Trophoblast cell (in vitro differentiated cells and primary cell): ENCODE results near the gene ZDHHC14.
"Not testable (repeated sequence)": the region's sequence is repeated elsewhere in the genome, so short reads cannot be mapped to it uniquely, and the experiment has no call there.

Experiments
- DNase-seq, 2 donors: peaks; one replicate each; pipeline ENCODE4 v3.0.0-alpha.2; 2016
- H2AFZ ChIP-seq: 2 replicates; pipeline ENCODE4 v1.6.1; 2013; ENCODE audit warnings: low read length, moderate library complexity, mild to moderate bottlenecking; ENCODE audit not compliant: insufficient read depth, poor library complexity
- H2AK5ac ChIP-seq: 2 replicates; pipeline ENCODE4 v1.6.1; 2013; ENCODE audit warnings: mild to moderate bottlenecking, low read length
- H2BK120ac ChIP-seq: 2 replicates; pipeline ENCODE4 v1.6.1; 2013; ENCODE audit warnings: low read length, mild to moderate bottlenecking, moderate library complexity; ENCODE audit not compliant: insufficient read depth, poor library complexity
- H2BK12ac ChIP-seq: 2 replicates; pipeline ENCODE4 v1.6.1; 2013; ENCODE audit warnings: mild to moderate bottlenecking, low read length, moderate library complexity
- H2BK5ac ChIP-seq: 2 replicates; pipeline ENCODE4 v1.6.1; 2013; ENCODE audit warnings: low read length, low read depth, moderate library complexity, mild to moderate bottlenecking; ENCODE audit not compliant: poor library complexity
- H3K14ac ChIP-seq: 2 replicates; pipeline ENCODE4 v1.6.1; 2013; ENCODE audit warnings: mild to moderate bottlenecking, low read length
- H3K18ac ChIP-seq: 2 replicates; pipeline ENCODE4 v1.6.1; 2013; ENCODE audit warnings: mild to moderate bottlenecking, low read length
- H3K23ac ChIP-seq: 2 replicates; pipeline ENCODE4 v1.6.1; 2013; ENCODE audit warnings: low read length
- H3K27ac ChIP-seq: 2 replicates; pipeline ENCODE4 v1.5.1; 2013; ENCODE audit warnings: low read depth, mild to moderate bottlenecking, inconsistent platforms, low read length, moderate library complexity
- H3K27me3 ChIP-seq: 2 replicates; pipeline ENCODE4 v1.6.1; 2013; ENCODE audit warnings: inconsistent platforms, mild to moderate bottlenecking, low read length, moderate library complexity; ENCODE audit not compliant: insufficient read depth
- H3K36me3 ChIP-seq, 2 experiments: 1 replicate in 1 of 2; 2 replicates in 1 of 2; pipeline ENCODE4 v1.6.1; 2013; ENCODE audit warnings: low read length in 2 of 2, mild to moderate bottlenecking in 2 of 2, moderate library complexity in 1 of 2; ENCODE audit not compliant: insufficient read depth in 2 of 2, control insufficient read depth in 1 of 2
- H3K4ac ChIP-seq: 2 replicates; pipeline ENCODE4 v1.6.1; 2013; ENCODE audit warnings: low read depth, mild to moderate bottlenecking, low read length, moderate library complexity
- H3K4me1 ChIP-seq, 2 experiments: 1 replicate in 1 of 2; 2 replicates in 1 of 2; pipeline ENCODE4 v1.6.1; 2013; ENCODE audit warnings: low read length in 2 of 2, mild to moderate bottlenecking in 2 of 2, moderate library complexity in 1 of 2; ENCODE audit not compliant: insufficient read depth in 2 of 2, control insufficient read depth in 1 of 2
- H3K4me2 ChIP-seq: 2 replicates; pipeline ENCODE4 v1.6.1; 2013; ENCODE audit warnings: inconsistent platforms, mild to moderate bottlenecking, low read length, moderate library complexity
- H3K4me3 ChIP-seq: 2 replicates; pipeline ENCODE4 v1.5.1; 2013; ENCODE audit warnings: mild to moderate bottlenecking, low read depth, low read length, inconsistent platforms
- H3K79me1 ChIP-seq: one replicate; pipeline ENCODE4 v1.6.1; 2013; ENCODE audit warnings: low read length
- H3K79me2 ChIP-seq: 2 replicates; pipeline ENCODE4 v1.6.1; 2013; ENCODE audit warnings: low read length, mild to moderate bottlenecking; ENCODE audit not compliant: control insufficient read depth, insufficient read depth, poor library complexity
- H3K9ac ChIP-seq: 2 replicates; pipeline ENCODE4 v1.6.1; 2013; ENCODE audit warnings: mild to moderate bottlenecking, low read length
- H3K9me3 ChIP-seq: 2 replicates; pipeline ENCODE4 v1.6.1; 2013; ENCODE audit warnings: low read depth, mild to moderate bottlenecking, control low read depth, inconsistent platforms, low read length; ENCODE audit not compliant: insufficient read depth
- H4K12ac ChIP-seq: 2 replicates; pipeline ENCODE4 v1.6.1; 2013; ENCODE audit warnings: low read depth, mild to moderate bottlenecking, low read length, moderate library complexity
- H4K8ac ChIP-seq: 2 replicates; pipeline ENCODE4 v1.6.1; 2013; ENCODE audit warnings: low read depth, mild to moderate bottlenecking, low read length, moderate library complexity
- H4K91ac ChIP-seq: one replicate; pipeline ENCODE4 v1.6.1; 2013; ENCODE audit warnings: low read depth, mild to moderate bottlenecking, low read length, moderate library complexity
- WGBS: extraction: QIAGEN DNeasy Blood & Tissue Kit; methylation state at CpG from one replicate; pipeline ENCODE4 v1.1.7; 2013; ENCODE audit warnings: missing lambda C conversion rate; ENCODE audit not compliant: insufficient read length, insufficient coverage; ENCODE audit errors: extremely low coverage; 5-methylcytosine and 5-hydroxymethylcytosine counted together

The ZDHHC14 gene

GRCh38 chr6:157706351-157706750 is 325.4 kb downstream of the ZDHHC14 start:
- not testable (repeated sequence) for H3K4me3 ChIP-seq, H3K4ac ChIP-seq
- no CpG with 5 or more reads among the region's 6 CpGs for WGBS

GRCh38 chr6:157706883-157707282 is 325.9 kb downstream of the ZDHHC14 start:
- Histone ChIP-seq H2BK12ac (no peak overlapping the region), H3K9me3 (no peaks in the 10 kb centered on the region), H2AK5ac (no peak overlapping the region), H3K18ac (no peak overlapping the region), H3K4me3 (no peak overlapping the region), H2BK5ac (no peak overlapping the region), H3K23ac (no peak overlapping the region), H2AFZ (no peak overlapping the region), H3K27me3 (no peaks in the 10 kb centered on the region), H3K79me1 (no peaks in the 10 kb centered on the region), H2BK120ac (no peak overlapping the region), H3K79me2 (no peaks in the 10 kb centered on the region), H3K4ac (no peak overlapping the region), H3K9ac (no peak overlapping the region), H3K27ac (no peak overlapping the region), H4K91ac (no peak overlapping the region), H4K8ac (no peak overlapping the region), H3K14ac (no peak overlapping the region), H3K4me1 (no peaks in the 10 kb centered on the region), H3K4me2 (no peak overlapping the region), H4K12ac (no peak overlapping the region), H3K36me3 (no peaks in the 10 kb centered on the region)
- no CpG with 5 or more reads among the region's 2 CpGs for WGBS
- DNase-seq, result no peak

More at GRCh38 chr6:157706351-157706750, 325.4 kb downstream of the ZDHHC14 start:
- H3K4me1 ChIP-seq, H3K23ac ChIP-seq, H2AFZ ChIP-seq, H3K27me3 ChIP-seq, DNase-seq, H4K8ac ChIP-seq, H2BK5ac ChIP-seq, H3K79me1 ChIP-seq, H3K9ac ChIP-seq, H3K18ac ChIP-seq, H4K12ac ChIP-seq, H3K9me3 ChIP-seq, H3K79me2 ChIP-seq, H3K27ac ChIP-seq, H2AK5ac ChIP-seq, H3K36me3 ChIP-seq, H3K14ac ChIP-seq, H4K91ac ChIP-seq, H2BK120ac ChIP-seq, H2BK12ac ChIP-seq, H3K4me2 ChIP-seq: not testable (repeated sequence)

- Histone ChIP-seq H4K8ac (no peak overlapping the region), H3K23ac (no peak overlapping the region), H3K79me1 (no peaks in the 10 kb centered on the region), H3K4me1 (no peaks in the 10 kb centered on the region), H3K4me3 (no peak overlapping the region), H2BK120ac (no peak overlapping the region), H3K27me3 (no peaks in the 10 kb centered on the region), H3K4ac (no peak overlapping the region), H3K18ac (no peak overlapping the region), H3K9ac (no peak overlapping the region), H3K9me3 (no peaks in the 10 kb centered on the region), H2BK12ac (no peak overlapping the region), H3K27ac (no peak overlapping the region), H4K91ac (no peak overlapping the region), H3K14ac (no peak overlapping the region), H2AK5ac (no peak overlapping the region), H3K4me2 (no peak overlapping the region), H2BK5ac (no peak overlapping the region), H2AFZ (no peak overlapping the region), H3K36me3 (no peaks in the 10 kb centered on the region), H4K12ac (no peak overlapping the region), H3K79me2 (no peaks in the 10 kb centered on the region)
- WGBS, result no CpG with 5 or more reads among the region's 6 CpGs
- DNase-seq, result no peak
Measured at GRCh38 chr6:157707576-157707975, 326.6 kb downstream of the ZDHHC14 start.

GRCh38 chr6:157708239-157708638 is 327.2 kb downstream of the ZDHHC14 start:
- no CpG with 5 or more reads among the region's 3 CpGs for WGBS
- Histone ChIP-seq H3K4ac (no peak overlapping the region), H3K23ac (no peak overlapping the region), H3K4me3 (no peak overlapping the region), H3K36me3 (no peaks in the 10 kb centered on the region), H3K27ac (no peak overlapping the region), H4K12ac (no peak overlapping the region), H3K18ac (no peak overlapping the region), H3K27me3 (no peaks in the 10 kb centered on the region), H3K79me2 (no peaks in the 10 kb centered on the region), H3K4me2 (no peak overlapping the region), H2BK5ac (no peak overlapping the region), H3K4me1 (peaks cover 0 to 3% of the 10 kb centered on the region in 2 experiments), H2BK12ac (no peak overlapping the region), H3K9me3 (peaks cover 2% of the 10 kb centered on the region), H3K79me1 (no peaks in the 10 kb centered on the region), H2AK5ac (no peak overlapping the region), H3K14ac (no peak overlapping the region), H4K91ac (no peak overlapping the region), H4K8ac (no peak overlapping the region), H2BK120ac (no peak overlapping the region), H2AFZ (no peak overlapping the region), H3K9ac (no peak overlapping the region)
- no peak for DNase-seq
